ENCODE measurements around the gene DIPK1C.

DIPK1C gene

GRCh38 chr18:74451148-74451547, 6.0 kb downstream of the DIPK1C start:
- POLR2A ChIA-PET (ENCODE audit: low non-redundant PET): no interaction called here

GRCh38 chr18:74450626-74451025, 6.5 kb downstream of the DIPK1C start:
- DNase-seq (ENCODE audit: low spot score): no peak
- no peak for TF ChIP-seq CTCF (conservative IDR thresholded peaks at IDR 0.05; ENCODE audit: low read depth)
- H3K27ac ChIP-seq: no peak overlapping the region
- POLR2A ChIA-PET (ENCODE audit: low non-redundant PET): no interaction called here
- CTCF ChIA-PET: no interaction called here

More at GRCh38 chr18:74451148-74451547, 6.0 kb downstream of the DIPK1C start:
- CTCF ChIA-PET: no interaction called here
- no peak overlapping the region for H3K27ac ChIP-seq
- no peak for DNase-seq (ENCODE audit: low spot score)
- no peak for TF ChIP-seq CTCF (conservative IDR thresholded peaks at IDR 0.05; ENCODE audit: low read depth)

DNA sequence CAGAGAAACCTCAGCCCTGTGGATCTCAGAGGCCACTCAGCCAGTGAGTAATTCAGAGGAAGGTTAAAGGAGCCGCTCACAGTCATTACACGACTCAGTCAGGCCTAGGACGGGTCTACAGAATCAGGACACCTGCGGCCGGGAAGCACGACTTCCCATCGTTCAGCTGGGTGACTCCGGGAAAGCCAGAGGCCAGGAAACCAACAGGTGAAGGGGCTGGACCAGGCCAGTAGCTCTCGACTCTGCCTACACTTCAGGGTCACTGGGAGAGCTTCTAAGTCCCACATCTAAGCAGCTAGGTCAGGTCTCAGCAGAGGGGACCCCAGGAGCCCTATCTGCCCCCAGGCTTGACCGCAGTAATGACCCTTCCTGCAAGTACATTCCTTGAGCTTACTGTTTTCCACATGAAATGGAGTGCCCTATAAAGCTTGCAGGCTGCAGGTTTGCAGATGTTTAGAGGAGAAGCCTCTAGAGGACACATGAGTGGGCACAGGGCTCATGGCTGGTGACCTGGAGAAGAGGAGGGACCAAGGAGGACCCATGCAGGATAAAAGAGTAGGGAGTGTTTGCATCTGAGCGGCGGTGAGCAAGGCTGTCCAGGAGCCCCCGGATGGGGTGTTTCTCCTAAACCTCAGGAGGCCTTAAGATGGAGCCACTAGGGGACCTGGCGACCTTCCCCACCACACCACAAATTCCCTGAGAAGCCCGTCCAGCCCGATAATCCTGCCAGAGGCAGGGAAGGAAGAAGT, 9.5 kb downstream of the DIPK1C start:
- H3K27ac ChIP-seq: no peak overlapping the region
- TF ChIP-seq CTCF (conservative IDR thresholded peaks at IDR 0.05; ENCODE audit: low read depth): no peak
- DNase-seq (ENCODE audit: low spot score): no peak
- POLR2A ChIA-PET (ENCODE audit: low non-redundant PET): no interaction called here
- CTCF ChIA-PET: interaction anchor here (0.6 kb wide), 1 partner anchor 34 kb away, joined by 4 read pairs; no protein-coding TSS in a partner anchor

DNA sequence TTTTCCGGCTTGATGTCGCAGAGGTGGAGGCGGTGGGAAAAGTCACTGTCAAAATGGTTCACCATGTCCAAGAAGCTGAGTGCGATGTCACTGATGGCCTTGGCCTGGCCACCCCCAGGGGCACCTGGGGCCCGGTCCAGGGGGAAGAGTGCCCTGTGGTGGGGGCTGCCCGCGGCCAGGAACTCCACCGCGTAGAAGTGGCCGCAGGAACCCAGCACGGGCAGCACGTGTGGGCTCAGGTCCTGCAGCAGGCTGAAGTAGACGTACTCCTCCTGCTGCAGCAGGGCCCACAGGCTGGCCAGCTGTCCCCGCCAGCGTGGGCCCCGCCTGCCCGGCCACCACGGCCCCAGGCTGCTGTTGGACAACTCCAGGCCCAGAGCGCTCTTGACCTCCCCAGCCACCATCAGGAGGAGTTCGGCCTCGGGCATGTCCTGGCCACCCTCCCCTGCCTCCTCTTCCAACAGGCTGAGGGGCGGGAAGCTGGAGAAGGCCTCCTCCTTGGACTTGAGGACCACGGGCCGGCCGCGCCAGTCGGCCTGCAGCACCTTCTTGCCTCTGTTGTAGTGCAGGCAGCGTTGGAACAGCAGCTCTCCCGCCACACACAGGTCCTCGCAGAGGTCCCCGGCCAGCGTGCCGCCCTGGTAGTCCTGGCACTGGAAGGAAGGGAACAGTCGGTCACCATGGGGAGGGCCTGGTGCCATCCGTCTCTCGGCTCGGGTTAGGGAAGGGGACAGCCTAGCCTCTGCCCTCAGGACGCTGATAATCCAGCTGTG, 10.3 kb downstream of the DIPK1C start:
- DNase-seq (ENCODE audit: low spot score): no peak
- TF ChIP-seq CTCF (conservative IDR thresholded peaks at IDR 0.05; ENCODE audit: low read depth): no peak
- no peak overlapping the region for H3K27ac ChIP-seq
- POLR2A ChIA-PET (ENCODE audit: low non-redundant PET): no interaction called here
- CTCF ChIA-PET: interaction anchor here (0.6 kb wide), 1 partner anchor 35 kb away, joined by 4 read pairs; no protein-coding TSS in a partner anchor

- no peak for TF ChIP-seq CTCF (conservative IDR thresholded peaks at IDR 0.05; ENCODE audit: low read depth)
- CTCF ChIA-PET: no interaction called here
- POLR2A ChIA-PET (ENCODE audit: low non-redundant PET): no interaction called here
- no peak overlapping the region for H3K27ac ChIP-seq
- DNase-seq (ENCODE audit: low spot score): no peak
These were observed 10.9 kb downstream of the DIPK1C start for GRCh38 chr18:74446178-74446577.

- no peak for DNase-seq (ENCODE audit: low spot score)
- no peak for TF ChIP-seq CTCF (conservative IDR thresholded peaks at IDR 0.05; ENCODE audit: low read depth)
- POLR2A ChIA-PET (ENCODE audit: low non-redundant PET): no interaction called here
- CTCF ChIA-PET: no interaction called here
- no peak overlapping the region for H3K27ac ChIP-seq
These were observed 11.5 kb downstream of the DIPK1C start for GRCh38 chr18:74445585-74445984.
